DOHH2 (cell line): Measurements from ENCODE around the gene ANK3.
A peak's percentile ranks its signal among the peaks of the same experiment; 100 is the strongest.

ENCODE experiments used
- H3F3A ChIP-seq: fragments of 200-600 bp; sonication (generic), shearing (Covaris generic); 2 replicates; pipeline ENCODE4 v1.6.0; 2016; ENCODE audit warnings: antibody characterized with exemption, mild to moderate bottlenecking; ENCODE audit not compliant: control insufficient read depth, insufficient read depth
- H3K27ac ChIP-seq: fragments of 200-600 bp; sonication (generic); 2 replicates; pipeline ENCODE4 v1.5.1; 2014; ENCODE audit warnings: low read depth, mild to moderate bottlenecking, low read length, moderate library complexity
- H3K27me3 ChIP-seq: fragments of 200-600 bp; sonication (generic); 2 replicates; pipeline ENCODE4 v1.6.1; 2014; ENCODE audit warnings: mild to moderate bottlenecking, low read length, mixed read lengths; ENCODE audit not compliant: control insufficient read depth
- H3K36me3 ChIP-seq: fragments of 200-600 bp; sonication (generic); 2 replicates; pipeline ENCODE4 v1.6.1; 2014; ENCODE audit warnings: mild to moderate bottlenecking, low read length, moderate library complexity, mixed read lengths; ENCODE audit not compliant: control insufficient read depth
- H3K4me1 ChIP-seq: fragments of 200-600 bp; sonication (generic); 2 replicates; pipeline ENCODE4 v1.6.1; 2014; ENCODE audit warnings: mild to moderate bottlenecking, low read length, mixed read lengths; ENCODE audit not compliant: control insufficient read depth
- H3K4me2 ChIP-seq: fragments of 200-600 bp; sonication (generic); 2 replicates; pipeline ENCODE4 v1.6.0; 2014; ENCODE audit warnings: mild to moderate bottlenecking, low read length, moderate library complexity
- H3K4me3 ChIP-seq: fragments of 200-600 bp; sonication (generic); 2 replicates; pipeline ENCODE4 v1.5.1; 2014; ENCODE audit warnings: mild to moderate bottlenecking, low read length, mixed read lengths
- H3K79me2 ChIP-seq: fragments of 200-600 bp; sonication (generic); 2 replicates; pipeline ENCODE4 v1.6.1; 2014; ENCODE audit warnings: mild to moderate bottlenecking, low read length, mixed read lengths; ENCODE audit not compliant: control insufficient read depth
- H3K9me2 ChIP-seq: fragments of 200-600 bp; sonication (generic); replicated peaks from 2 replicates; pipeline ENCODE4 v1.6.1; 2014; ENCODE audit warnings: mild to moderate bottlenecking, low read length, mixed read lengths; ENCODE audit not compliant: control insufficient read depth
- H3K9me3 ChIP-seq: fragments of 200-600 bp; sonication (generic); 2 replicates; pipeline ENCODE4 v1.6.1; 2014; ENCODE audit warnings: antibody characterized with exemption, low read length, mixed read lengths; ENCODE audit not compliant: control insufficient read depth, insufficient read depth
- H4K20me1 ChIP-seq: fragments of 200-600 bp; sonication (generic); 2 replicates; pipeline ENCODE4 v1.6.0; 2014; ENCODE audit warnings: low read depth, mild to moderate bottlenecking, antibody characterized with exemption, low read length, moderate library complexity; ENCODE audit not compliant: control insufficient read depth, insufficient read depth
- CTCF ChIP-seq: fragments of 200-600 bp; sonication (generic); IDR thresholded peaks from one replicate; pipeline ENCODE4 v1.5.1; 2014; ENCODE audit warnings: antibody characterized with exemption, mild to moderate bottlenecking, low read depth, low read length; ENCODE audit not compliant: poor library complexity, severe bottlenecking
- EZH2phosphoT487 ChIP-seq: fragments of 200-600 bp; sonication (generic); IDR thresholded peaks from 2 replicates; pipeline ENCODE4 v1.6.1; 2017; ENCODE audit warnings: borderline replicate concordance, mild to moderate bottlenecking, antibody characterized with exemption, low read length, moderate library complexity, mixed read lengths

The ANK3 gene

GRCh38 chr10:60288256-60288655 is 101.4 kb downstream of the ANK3 start:
- H3K4me1 ChIP-seq, result peaks cover 85% of the 10 kb centered on the region
- H3K4me2 ChIP-seq, result no peak overlapping the region; the same call in 1 of the 2 replicates
- peaks cover 5% of the 10 kb centered on the region; the same call in 1 of the 2 replicates for H3F3A ChIP-seq
- H3K27me3 ChIP-seq, result no peaks in the 10 kb centered on the region
- no peaks in the 10 kb centered on the region for H4K20me1 ChIP-seq
- H3K9me3 ChIP-seq, result no peaks in the 10 kb centered on the region
- H3K4me3 ChIP-seq, result no peak overlapping the region
- no peaks in the 10 kb centered on the region for H3K9me2 ChIP-seq
- 0 out of 2 replicates have a peak, but pooled peaks cover 4% of the 10 kb centered on the region for H3K36me3 ChIP-seq
- TF ChIP-seq CTCF, result no peak
- no peak overlapping the region for H3K27ac ChIP-seq
- H3K79me2 ChIP-seq, result peaks cover 99% of the 10 kb centered on the region

GRCh38 chr10:60286559-60286958 is 103.1 kb downstream of the ANK3 start:
- Histone ChIP-seq H3K4me3 (no peak overlapping the region), H3K27me3 (no peaks in the 10 kb centered on the region), H3K4me1 (peaks cover 85% of the 10 kb centered on the region), H3K36me3 (peaks cover 4% of the 10 kb centered on the region; the same call in 1 of the 2 replicates), H4K20me1 (no peaks in the 10 kb centered on the region), H3K4me2 (no peak overlapping the region), H3F3A (peaks cover 7% of the 10 kb centered on the region; the same call in 1 of the 2 replicates), H3K9me3 (no peaks in the 10 kb centered on the region), H3K79me2 (peaks cover 99% of the 10 kb centered on the region), H3K9me2 (no peaks in the 10 kb centered on the region), H3K27ac (no peak overlapping the region)
- no peak for TF ChIP-seq CTCF
- TF ChIP-seq EZH2phosphoT487, result no peak

- H3K4me3 ChIP-seq, result peak overlapping the region; percentile 51
- no peaks in the 10 kb centered on the region for H4K20me1 ChIP-seq
- H3K27ac ChIP-seq, result peak overlapping the region; percentile 41
- no peaks in the 10 kb centered on the region for H3K27me3 ChIP-seq
- TF ChIP-seq CTCF (no peak), EZH2phosphoT487 (no peak)
- peaks cover 79% of the 10 kb centered on the region for H3K4me1 ChIP-seq
- no peaks in the 10 kb centered on the region for H3K9me2 ChIP-seq
- H3K36me3 ChIP-seq, result peaks cover 24% of the 10 kb centered on the region
- peaks cover 10% of the 10 kb centered on the region; the same call in 1 of the 2 replicates for H3F3A ChIP-seq
- H3K79me2 ChIP-seq, result peaks cover 85% of the 10 kb centered on the region
- peak overlapping the region; percentile 54 for H3K4me2 ChIP-seq
- H3K9me3 ChIP-seq, result no peaks in the 10 kb centered on the region
Observed at GRCh38 chr10:60283397-60283796, 106.3 kb downstream of the ANK3 start.
